HepG2 (cell line): ENCODE measurements around the gene OR10K1.

Experiments
- KLF12 ChIP-seq: sonication (generic); formaldehyde crosslinking; IDR thresholded peaks from 2 replicates; pipeline ENCODE4 v1.4.0; 2020; ENCODE audit warnings: missing genetic modification reagents, borderline replicate concordance
- PHF8 ChIP-seq: sonication (generic); formaldehyde crosslinking; IDR thresholded peaks from 2 replicates; pipeline ENCODE4 v1.5.0; 2020; ENCODE audit warnings: missing genetic modification reagents
- POGZ ChIP-seq: sonication (generic); formaldehyde crosslinking; IDR thresholded peaks from 2 replicates; pipeline ENCODE4 v1.4.0; 2020; ENCODE audit warnings: mild to moderate bottlenecking, missing genetic modification reagents
- POLR2A ChIP-seq, 2 experiments: IDR thresholded peaks; 2 replicates each; pipeline ENCODE4 v1.6.1; 2011; ENCODE audit warnings: low read depth in 2 of 2, low read length in 2 of 2, mild to moderate bottlenecking in 1 of 2, moderate library complexity in 1 of 2; ENCODE audit not compliant: insufficient read depth in 1 of 2
- ZNF224 ChIP-seq: sonication (generic); formaldehyde crosslinking; IDR thresholded peaks from 2 replicates; pipeline ENCODE4 v1.5.0; 2020; ENCODE audit warnings: mild to moderate bottlenecking, missing genetic modification reagents
- ZNF644 ChIP-seq: IDR thresholded peaks from 2 replicates; pipeline ENCODE4 v1.6.1; 2016; ENCODE audit warnings: low read depth
- TF ChIP-seq, protein P1 (sequence below): sonication (generic); formaldehyde crosslinking; IDR thresholded peaks from 2 replicates; pipeline ENCODE4 v1.4.0; 2020; ENCODE audit warnings: mild to moderate bottlenecking, missing genetic modification reagents

DNA sequence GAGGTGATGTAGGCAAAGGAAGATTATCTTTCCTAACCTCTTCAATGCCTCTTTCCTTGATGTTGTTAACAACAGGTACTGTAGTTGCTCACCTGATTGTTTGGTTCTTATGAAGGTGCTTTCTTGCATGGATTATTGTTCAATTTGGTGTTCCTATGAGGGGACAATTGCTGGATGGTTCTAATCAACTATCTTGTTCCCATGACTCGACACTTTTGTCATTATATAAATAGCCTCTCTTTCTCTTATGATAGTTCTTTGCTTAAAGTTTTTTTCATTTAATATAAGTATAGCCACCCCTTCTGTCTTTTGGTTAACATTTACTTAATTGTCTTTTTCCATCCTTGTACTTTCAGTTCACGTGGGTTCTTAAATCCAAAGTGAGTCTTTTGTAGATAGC lies 45.9 kb downstream of the OR10K1 start:
- TF ChIP-seq ZNF224 (no peak), POGZ (no peak), ZNF644 (no peak), PHF8 (no peak), POLR2A (IDR thresholded peaks at IDR 0.05; ENCODE audit: insufficient read depth in 1 of 2, low read depth in 2 of 2, low read length in 2 of 2) (no peak), KLF12 (no peak)
- TF ChIP-seq, protein P1, sequence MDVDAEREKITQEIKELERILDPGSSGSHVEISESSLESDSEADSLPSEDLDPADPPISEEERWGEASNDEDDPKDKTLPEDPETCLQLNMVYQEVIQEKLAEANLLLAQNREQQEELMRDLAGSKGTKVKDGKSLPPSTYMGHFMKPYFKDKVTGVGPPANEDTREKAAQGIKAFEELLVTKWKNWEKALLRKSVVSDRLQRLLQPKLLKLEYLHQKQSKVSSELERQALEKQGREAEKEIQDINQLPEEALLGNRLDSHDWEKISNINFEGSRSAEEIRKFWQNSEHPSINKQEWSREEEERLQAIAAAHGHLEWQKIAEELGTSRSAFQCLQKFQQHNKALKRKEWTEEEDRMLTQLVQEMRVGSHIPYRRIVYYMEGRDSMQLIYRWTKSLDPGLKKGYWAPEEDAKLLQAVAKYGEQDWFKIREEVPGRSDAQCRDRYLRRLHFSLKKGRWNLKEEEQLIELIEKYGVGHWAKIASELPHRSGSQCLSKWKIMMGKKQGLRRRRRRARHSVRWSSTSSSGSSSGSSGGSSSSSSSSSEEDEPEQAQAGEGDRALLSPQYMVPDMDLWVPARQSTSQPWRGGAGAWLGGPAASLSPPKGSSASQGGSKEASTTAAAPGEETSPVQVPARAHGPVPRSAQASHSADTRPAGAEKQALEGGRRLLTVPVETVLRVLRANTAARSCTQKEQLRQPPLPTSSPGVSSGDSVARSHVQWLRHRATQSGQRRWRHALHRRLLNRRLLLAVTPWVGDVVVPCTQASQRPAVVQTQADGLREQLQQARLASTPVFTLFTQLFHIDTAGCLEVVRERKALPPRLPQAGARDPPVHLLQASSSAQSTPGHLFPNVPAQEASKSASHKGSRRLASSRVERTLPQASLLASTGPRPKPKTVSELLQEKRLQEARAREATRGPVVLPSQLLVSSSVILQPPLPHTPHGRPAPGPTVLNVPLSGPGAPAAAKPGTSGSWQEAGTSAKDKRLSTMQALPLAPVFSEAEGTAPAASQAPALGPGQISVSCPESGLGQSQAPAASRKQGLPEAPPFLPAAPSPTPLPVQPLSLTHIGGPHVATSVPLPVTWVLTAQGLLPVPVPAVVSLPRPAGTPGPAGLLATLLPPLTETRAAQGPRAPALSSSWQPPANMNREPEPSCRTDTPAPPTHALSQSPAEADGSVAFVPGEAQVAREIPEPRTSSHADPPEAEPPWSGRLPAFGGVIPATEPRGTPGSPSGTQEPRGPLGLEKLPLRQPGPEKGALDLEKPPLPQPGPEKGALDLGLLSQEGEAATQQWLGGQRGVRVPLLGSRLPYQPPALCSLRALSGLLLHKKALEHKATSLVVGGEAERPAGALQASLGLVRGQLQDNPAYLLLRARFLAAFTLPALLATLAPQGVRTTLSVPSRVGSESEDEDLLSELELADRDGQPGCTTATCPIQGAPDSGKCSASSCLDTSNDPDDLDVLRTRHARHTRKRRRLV (CRISPR knock-in tag), result no peak
